H9 (cell line): Measurements from ENCODE around the gene RNPEP. TPM values are rescaled to one million over a fixed set of nuclear protein-coding genes. Genes with fewer than 3 reads are reported as not detected.

ENCODE experiments used
- DNase-seq: peaks from one replicate; pipeline ENCODE4 v3.0.0-alpha.2; 2017
- H2AFZ ChIP-seq: one replicate; pipeline ENCODE4 v1.6.1; 2013; ENCODE audit warnings: mild to moderate bottlenecking, low read length, control low read depth, moderate library complexity
- H2AK5ac ChIP-seq: 2 replicates; pipeline ENCODE4 v1.6.1; 2013; ENCODE audit warnings: low read length, control low read depth, mixed read lengths; ENCODE audit not compliant: insufficient read length
- H2BK120ac ChIP-seq: one replicate; pipeline ENCODE4 v1.6.1; 2013; ENCODE audit warnings: low read depth, mild to moderate bottlenecking, low read length, control low read depth, inconsistent platforms; ENCODE audit not compliant: poor library complexity, severe bottlenecking
- H2BK12ac ChIP-seq: 2 replicates; pipeline ENCODE4 v1.6.1; 2013; ENCODE audit warnings: low read length, control low read depth, mixed read lengths, low read depth; ENCODE audit not compliant: insufficient read length
- H2BK15ac ChIP-seq: 2 replicates; pipeline ENCODE4 v1.6.1; 2013; ENCODE audit warnings: low read depth, low read length, control low read depth
- H2BK20ac ChIP-seq: one replicate; pipeline ENCODE4 v1.6.1; 2013; ENCODE audit warnings: low read depth, mild to moderate bottlenecking, low read length, control low read depth, inconsistent platforms; ENCODE audit not compliant: poor library complexity, severe bottlenecking
- H2BK5ac ChIP-seq: 2 replicates; pipeline ENCODE4 v1.6.1; 2013; ENCODE audit warnings: low read length, control low read depth, mixed read lengths; ENCODE audit not compliant: insufficient read length
- H3K14ac ChIP-seq: 2 replicates; pipeline ENCODE4 v1.6.1; 2013; ENCODE audit warnings: low read length, control low read depth; ENCODE audit not compliant: insufficient read depth
- H3K18ac ChIP-seq: 2 replicates; pipeline ENCODE4 v1.6.1; 2013; ENCODE audit warnings: low read depth, mild to moderate bottlenecking, mixed read lengths, low read length, control low read depth; ENCODE audit not compliant: insufficient read length
- H3K23ac ChIP-seq: 2 replicates; pipeline ENCODE4 v1.6.1; 2013; ENCODE audit warnings: low read length, control low read depth, mixed read lengths, low read depth; ENCODE audit not compliant: insufficient read length
- H3K23me2 ChIP-seq: 2 replicates; pipeline ENCODE4 v1.6.1; 2013; ENCODE audit warnings: low read depth, mild to moderate bottlenecking, mixed read lengths, low read length, control low read depth; ENCODE audit not compliant: insufficient read length, poor library complexity, severe bottlenecking
- H3K27ac ChIP-seq: 2 replicates; pipeline ENCODE4 v1.5.1; 2013; ENCODE audit warnings: low read length, control low read depth, mixed read lengths, low read depth; ENCODE audit not compliant: insufficient read length
- H3K27me3 ChIP-seq: 2 replicates; pipeline ENCODE4 v1.6.1; 2013; ENCODE audit warnings: low read length, control low read depth, inconsistent platforms; ENCODE audit not compliant: insufficient read depth
- H3K4ac ChIP-seq: 2 replicates; pipeline ENCODE4 v1.6.1; 2013; ENCODE audit warnings: low read depth, mild to moderate bottlenecking, control low read depth, inconsistent platforms, low read length, moderate library complexity
- H3K4me1 ChIP-seq: 2 replicates; pipeline ENCODE4 v1.6.1; 2013; ENCODE audit warnings: low read length, control low read depth, inconsistent platforms; ENCODE audit not compliant: insufficient read depth
- H3K4me2 ChIP-seq: 2 replicates; pipeline ENCODE4 v1.6.1; 2013; ENCODE audit warnings: low read length, control low read depth, mixed read lengths; ENCODE audit not compliant: insufficient read length, insufficient read depth
- H3K56ac ChIP-seq: 2 replicates; pipeline ENCODE4 v1.6.1; 2013; ENCODE audit warnings: low read depth, mild to moderate bottlenecking, mixed read lengths, low read length, control low read depth; ENCODE audit not compliant: insufficient read length
- H3K79me1 ChIP-seq: 2 replicates; pipeline ENCODE4 v1.6.1; 2013; ENCODE audit warnings: low read depth, mild to moderate bottlenecking, moderate library complexity, low read length, control low read depth, inconsistent platforms; ENCODE audit not compliant: insufficient read depth, poor library complexity, severe bottlenecking
- H3K79me2 ChIP-seq: 2 replicates; pipeline ENCODE4 v1.6.1; 2013; ENCODE audit warnings: low read length, control low read depth, inconsistent platforms; ENCODE audit not compliant: insufficient read depth
- H3K9ac ChIP-seq: 2 replicates; pipeline ENCODE4 v1.6.1; 2013; ENCODE audit warnings: low read length, control low read depth, mixed read lengths; ENCODE audit not compliant: insufficient read length; ENCODE audit errors: extremely low read depth
- H3K9me3 ChIP-seq: one replicate; pipeline ENCODE4 v1.6.1; 2013; ENCODE audit warnings: low read depth, low read length, inconsistent platforms; ENCODE audit not compliant: control insufficient read depth
- H3T11ph ChIP-seq: one replicate; pipeline ENCODE4 v1.6.1; 2013; ENCODE audit warnings: mild to moderate bottlenecking, low read length, control low read depth, inconsistent platforms
- H4K20me1 ChIP-seq: one replicate; pipeline ENCODE4 v1.6.1; 2013; ENCODE audit not compliant: control insufficient read depth, insufficient read length, insufficient read depth
- H4K5ac ChIP-seq: 2 replicates; pipeline ENCODE4 v1.6.1; 2013; ENCODE audit warnings: low read depth, mild to moderate bottlenecking, mixed read lengths, low read length, control low read depth; ENCODE audit not compliant: insufficient read length
- H4K8ac ChIP-seq: replicated peaks from 2 replicates; pipeline ENCODE4 v1.6.1; 2013; ENCODE audit warnings: low read length, control low read depth, mixed read lengths, low read depth; ENCODE audit not compliant: insufficient read length
- H4K91ac ChIP-seq: 2 replicates; pipeline ENCODE4 v1.6.1; 2013; ENCODE audit warnings: low read depth, mild to moderate bottlenecking, moderate library complexity, mixed read lengths, low read length, control low read depth; ENCODE audit not compliant: insufficient read length
- H3K27ac Mint-ChIP-seq, 3 experiments: 2 replicates in 2 of 3; 3 replicates in 1 of 3; pipeline ENCODE4 v1.8.0; 2020 to 2021; ENCODE audit warnings: mixed read lengths in 3 of 3, mild to moderate bottlenecking in 1 of 3, moderate library complexity in 1 of 3
- H3K27me3 Mint-ChIP-seq: 2 replicates; pipeline ENCODE4 v1.8.0; 2021; ENCODE audit warnings: low read depth, mild to moderate bottlenecking, moderate library complexity, mixed read lengths
- H3K36me3 Mint-ChIP-seq, 3 experiments: 2 replicates in 2 of 3; 3 replicates in 1 of 3; pipeline ENCODE4 v1.8.0; 2020 to 2021; ENCODE audit warnings: low read depth in 3 of 3, mixed read lengths in 3 of 3; ENCODE audit not compliant: insufficient read depth in 1 of 3
- H3K4me1 Mint-ChIP-seq, 2 experiments: 2 replicates each; pipeline ENCODE4 v1.8.0; 2020; ENCODE audit warnings: mixed read lengths in 2 of 2
- H3K4me3 Mint-ChIP-seq, 2 experiments: 2 replicates in 1 of 2; 3 replicates in 1 of 2; pipeline ENCODE4 v1.8.0; 2020 to 2021; ENCODE audit warnings: mild to moderate bottlenecking in 2 of 2, mixed read lengths in 2 of 2, moderate library complexity in 1 of 2
- H3K9me3 Mint-ChIP-seq, 2 experiments: 2 replicates in 1 of 2; 3 replicates in 1 of 2; pipeline ENCODE4 v1.8.0; 2020; ENCODE audit warnings: mild to moderate bottlenecking in 2 of 2, mixed read lengths in 2 of 2, moderate library complexity in 1 of 2
- CTCF ChIP-seq: fragments of 200-600 bp; sonication (generic); conservative IDR thresholded peaks from 3 replicates; pipeline ENCODE4 v1.8.0; 2021; ENCODE audit warnings: antibody characterized with exemption, mild to moderate bottlenecking
- WGBS: extraction: QIAGEN DNeasy Blood & Tissue Kit; methylation state at CpG from one replicate; pipeline ENCODE4 v1.1.7; 2013; ENCODE audit warnings: missing lambda C conversion rate, low lambda C conversion rate, mixed read lengths; ENCODE audit not compliant: insufficient read length; ENCODE audit errors: extremely low coverage; 5-methylcytosine and 5-hydroxymethylcytosine counted together
- total RNA-seq: library from RNA; stranded (reverse); gene quantifications from 2 replicates; pipeline ENCODE4 v1.2.1, GENCODE V29; 2021

Gene RNPEP
- total RNA-seq, 1 experiment from 2014 or later: 49.9 TPM

DNA sequence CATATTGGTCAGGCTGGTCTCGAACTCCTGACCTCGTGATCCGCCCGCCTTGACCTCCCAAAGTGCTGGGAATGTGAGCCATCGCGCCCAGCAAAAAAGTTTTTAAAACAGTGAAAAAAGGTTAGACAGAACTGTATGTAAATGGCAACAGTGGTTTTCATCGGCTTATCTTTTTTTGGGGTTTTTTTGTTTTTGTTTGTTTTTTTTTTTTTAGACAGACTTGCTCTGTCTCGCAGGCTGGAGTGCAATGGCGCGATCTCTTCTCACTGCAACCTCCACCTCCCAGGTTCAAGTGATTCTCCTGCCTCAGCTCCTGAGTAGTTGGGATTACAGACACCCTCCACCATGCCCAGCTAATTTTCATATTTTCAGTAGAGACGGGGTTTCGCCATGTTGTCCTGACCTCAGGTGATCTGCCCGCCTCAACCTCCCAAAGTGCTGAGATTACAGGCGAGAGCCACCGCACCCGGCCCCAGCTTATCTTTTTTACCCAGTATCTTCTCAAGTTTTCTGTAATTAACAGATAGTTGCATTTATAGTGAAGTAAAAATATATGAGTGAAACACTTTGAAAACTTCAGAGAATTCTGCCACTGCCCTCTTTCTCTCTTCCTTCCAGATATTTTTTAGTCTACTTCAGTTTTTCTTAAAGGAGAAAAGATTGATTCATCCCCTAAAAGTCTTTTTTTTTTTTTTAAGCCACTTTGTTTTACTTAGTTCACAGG lies 14.1 kb upstream of the RNPEP start:
- Histone ChIP-seq H2BK120ac (no peak overlapping the region), H2BK20ac (no peak overlapping the region), H3K18ac (no peak overlapping the region), H3T11ph (no peak overlapping the region), H3K23ac (no peak overlapping the region), H4K20me1 (no peaks in the 10 kb centered on the region), H3K79me1 (no peaks in the 10 kb centered on the region), H3K27ac (no peak overlapping the region), H3K14ac (no peak overlapping the region), H2BK12ac (no peak overlapping the region), H3K4ac (no peak overlapping the region), H2AFZ (no peak overlapping the region), H3K79me2 (no peaks in the 10 kb centered on the region), H3K27me3 (no peaks in the 10 kb centered on the region), H3K56ac (no peak overlapping the region), H4K8ac (no peak overlapping the region), H4K5ac (no peak overlapping the region), H3K4me2 (no peak overlapping the region), H3K4me1 (no peaks in the 10 kb centered on the region), H3K23me2 (no peaks in the 10 kb centered on the region), H2AK5ac (no peak overlapping the region), H3K9ac (no peak overlapping the region), H4K91ac (no peak overlapping the region), H2BK5ac (no peak overlapping the region), H2BK15ac (no peak overlapping the region), H3K9me3 (no peaks in the 10 kb centered on the region)
- H3K9me3 Mint-ChIP-seq: no peaks in the 10 kb centered on the region
- no peak overlapping the region for H3K27ac Mint-ChIP-seq
- no peak overlapping the region for H3K4me3 Mint-ChIP-seq
- no CpG with 5 or more reads among the region's 16 CpGs for WGBS
- no peaks in the 10 kb centered on the region for H3K27me3 Mint-ChIP-seq
- no peaks in the 10 kb centered on the region for H3K4me1 Mint-ChIP-seq
- no peak for TF ChIP-seq CTCF
- H3K36me3 Mint-ChIP-seq: peaks cover 29 to 67% (median 66%) of the 10 kb centered on the region in 3 experiments; a peak in 6 of 7 replicates
- no peak for DNase-seq
